Measurements from ENCODE around the gene TMBIM1.
"Not testable (repeated sequence)": the region's sequence is repeated elsewhere in the genome, so short reads cannot be mapped to it uniquely, and the experiment has no call there.

The TMBIM1 gene

GRCh38 chr2:218273908-218274249 is 18.4 kb downstream of the TMBIM1 start:
- no peak for TF ChIP-seq Cebpa-rat (IDR thresholded peaks at IDR 0.05)
- peaks cover 30 to 72% (median 34%) of the 10 kb centered on the region in 10 experiments for H3K4me1 ChIP-seq
- H3K9ac ChIP-seq, result peak overlapping the region in 2 of 11 experiments; percentile 9 to 72; a peak in 2 of 22 replicates
- peaks cover 48 to 66% (median 55%) of the 10 kb centered on the region in 11 experiments for H3K36me3 ChIP-seq
- H3K27me3 ChIP-seq, result no peaks in the 10 kb centered on the region
- H3K4me2 ChIP-seq, result peak overlapping the region in 3 of 11 experiments; percentile 8 to 99 (median 96); a peak in 2 of 22 replicates
- H3K9me3 ChIP-seq (replicated peaks in 1 of 11), result no peaks in the 10 kb centered on the region
- peak overlapping the region in 1 of 11 experiments; percentile 15; a peak in 1 of 22 replicates for H3K27ac ChIP-seq
- H4K20me1 ChIP-seq, result peaks cover 3 to 77% (median 15%) of the 10 kb centered on the region in 11 experiments; a peak in 16 of 22 replicates
- no peak overlapping the region for H3K4me3 ChIP-seq

GRCh38 chr2:218273214-218273907 is 18.9 kb downstream of the TMBIM1 start:
- not testable (repeated sequence) for H3K9me3 ChIP-seq (replicated peaks in 1 of 11); H3K27me3 ChIP-seq
- peaks cover 3 to 75% (median 20%) of the 10 kb centered on the region in 11 experiments; a peak in 16 of 22 replicates for H4K20me1 ChIP-seq
- peak overlapping the region; percentile 53 to 99 (median 96) for H3K4me2 ChIP-seq
- H3K36me3 ChIP-seq, result peaks cover 48 to 66% (median 50%) of the 10 kb centered on the region in 11 experiments
- peaks cover 35 to 73% (median 39%) of the 10 kb centered on the region in 10 experiments for H3K4me1 ChIP-seq
- peak overlapping the region in 10 of 11 experiments; percentile 10 to 60 (median 42); a peak in 13 of 22 replicates for H3K27ac ChIP-seq
- 0 out of 20 replicates have a peak overlapping the region, but pooled peaks of 1 of the 10 experiments have one; percentile 31 for H3K4me3 ChIP-seq
- H3K9ac ChIP-seq, result peak overlapping the region in 10 of 11 experiments; percentile 19 to 87 (median 49); a peak in 14 of 22 replicates

GRCh38 chr2:218272531-218273212 is 19.6 kb downstream of the TMBIM1 start:
- no peak; a peak in 1 of 22 replicates for TF ChIP-seq Cebpa-rat (IDR thresholded peaks at IDR 0.05)
- Histone ChIP-seq H3K27ac (peak overlapping the region in 10 of 11 experiments; percentile 10 to 69 (median 48); a peak in 13 of 22 replicates), H3K4me2 (peak overlapping the region; percentile 87 to 100 (median 96))

GRCh38 chr2:218271865-218272530 is 20.3 kb downstream of the TMBIM1 start:
- no peak for TF ChIP-seq Cebpa-rat (IDR thresholded peaks at IDR 0.05)
- Histone ChIP-seq H3K9ac (peak overlapping the region; percentile 74 to 97 (median 83); a peak in 21 of 22 replicates), H3K4me3 (peak overlapping the region; percentile 76 to 95 (median 91); a peak in 16 of 20 replicates), H3K4me2 (peak overlapping the region; percentile 87 to 100 (median 96)), H3K36me3 (peaks cover 43 to 66% (median 49%) of the 10 kb centered on the region in 11 experiments), H4K20me1 (peaks cover 7 to 68% (median 34%) of the 10 kb centered on the region in 11 experiments; a peak in 18 of 22 replicates), H3K27me3 (no peaks in the 10 kb centered on the region), H3K27ac (peak overlapping the region in 7 of 11 experiments; percentile 15 to 80 (median 75); a peak in 11 of 22 replicates), H3K4me1 (peaks cover 37 to 81% (median 45%) of the 10 kb centered on the region in 10 experiments), H3K9me3 (replicated peaks in 1 of 11) (no peaks in the 10 kb centered on the region)

More at GRCh38 chr2:218272531-218273212, 19.6 kb downstream of the TMBIM1 start:
- peak overlapping the region in 1 of 10 experiments; percentile 92; a peak in 1 of 20 replicates for H3K4me3 ChIP-seq
- H3K4me1 ChIP-seq, result peaks cover 37 to 79% (median 42%) of the 10 kb centered on the region in 10 experiments
- peaks cover 43 to 66% (median 49%) of the 10 kb centered on the region in 11 experiments for H3K36me3 ChIP-seq
- H3K9ac ChIP-seq, result peak overlapping the region in 10 of 11 experiments; percentile 24 to 87 (median 81); a peak in 15 of 22 replicates
- no peaks in the 10 kb centered on the region for H3K9me3 ChIP-seq (replicated peaks in 1 of 11)
- H4K20me1 ChIP-seq, result peaks cover 5 to 68% (median 27%) of the 10 kb centered on the region in 11 experiments; a peak in 17 of 22 replicates
- no peaks in the 10 kb centered on the region for H3K27me3 ChIP-seq

- peaks cover 7 to 68% (median 37%) of the 10 kb centered on the region in 11 experiments; a peak in 18 of 22 replicates for H4K20me1 ChIP-seq
- H3K4me2 ChIP-seq, result peak overlapping the region; percentile 87 to 100 (median 96)
- peaks cover 37 to 76% (median 47%) of the 10 kb centered on the region in 10 experiments for H3K4me1 ChIP-seq
- H3K27me3 ChIP-seq, result no peaks in the 10 kb centered on the region
- TF ChIP-seq Cebpa-rat (IDR thresholded peaks at IDR 0.05), result no peak
- H3K9ac ChIP-seq, result peak overlapping the region; percentile 74 to 97 (median 83); a peak in 21 of 22 replicates
- H3K27ac ChIP-seq, result peak overlapping the region in 9 of 11 experiments; percentile 10 to 83 (median 76); a peak in 15 of 22 replicates
- H3K36me3 ChIP-seq, result peaks cover 43 to 66% (median 49%) of the 10 kb centered on the region in 11 experiments
- no peaks in the 10 kb centered on the region for H3K9me3 ChIP-seq (replicated peaks in 1 of 11)
- H3K4me3 ChIP-seq, result peak overlapping the region; percentile 76 to 95 (median 91)
Measured at GRCh38 chr2:218271487-218271797, 20.9 kb downstream of the TMBIM1 start.

- H3K4me3 ChIP-seq, result peak overlapping the region; percentile 76 to 95 (median 91)
- peak overlapping the region; percentile 74 to 97 (median 83) for H3K9ac ChIP-seq
- no peaks in the 10 kb centered on the region for H3K27me3 ChIP-seq
- TF ChIP-seq Cebpa-rat (IDR thresholded peaks at IDR 0.05), result no peak
- peaks cover 37 to 76% (median 48%) of the 10 kb centered on the region in 10 experiments for H3K4me1 ChIP-seq
- peaks cover 43 to 66% (median 49%) of the 10 kb centered on the region in 11 experiments for H3K36me3 ChIP-seq
- peaks cover 7 to 66% (median 33%) of the 10 kb centered on the region in 11 experiments; a peak in 17 of 22 replicates for H4K20me1 ChIP-seq
- H3K9me3 ChIP-seq (replicated peaks in 1 of 11), result no peaks in the 10 kb centered on the region
- H3K4me2 ChIP-seq, result peak overlapping the region; percentile 87 to 100 (median 96)
- peak overlapping the region; percentile 7 to 83 (median 75); a peak in 19 of 22 replicates for H3K27ac ChIP-seq
Measured at GRCh38 chr2:218270721-218271486, 21.4 kb downstream of the TMBIM1 start.

- H3K27ac ChIP-seq, result peak within 1 kb of the TSS; percentile 54 to 92 (median 83)
- H3K4me1 ChIP-seq, result peaks cover 37 to 77% (median 52%) of the 10 kb centered on the region in 10 experiments
- peak within 1 kb of the TSS; percentile 76 to 95 (median 92) for H3K4me3 ChIP-seq
- peak within 1 kb of the TSS; percentile 82 to 97 (median 89) for H3K9ac ChIP-seq
- no peaks in the 10 kb centered on the region for H3K27me3 ChIP-seq
- no peak for TF ChIP-seq Cebpa-rat (IDR thresholded peaks at IDR 0.05)
- peaks cover 43 to 66% (median 49%) of the 10 kb centered on the region in 11 experiments for H3K36me3 ChIP-seq
- H4K20me1 ChIP-seq, result peaks cover 13 to 66% (median 41%) of the 10 kb centered on the region in 11 experiments; a peak in 17 of 22 replicates
- no peaks in the 10 kb centered on the region for H3K9me3 ChIP-seq (replicated peaks in 1 of 11)
- H3K4me2 ChIP-seq, result peak within 1 kb of the TSS; percentile 90 to 100 (median 98)
Measured at GRCh38 chr2:218269900-218270720, 22.2 kb downstream of the TMBIM1 start, which contains the start of the genes AAMP and PNKD. AAMP (minus strand) TSS chr2:218270137; CDS start chr2:218270086, 51 bp downstream. PNKD (plus strand) TSS chr2:218270519; CDS start chr2:218270536, 17 bp downstream.

Measured in BLaER1 treated with 17β-estradiol and CSF1 and Interleukin-3, amounts not matched to agents 10 nM and 100 nM (cell line).